Measurements from ENCODE around the gene NR3C2. TPM values are rescaled to one million over a fixed set of nuclear protein-coding genes. Genes with fewer than 3 reads are reported as not detected.

NR3C2 gene
- total and polyA plus RNA-seq, 2 of the 4 experiments (the other 2 are of a cell fraction) = 1.1 to 2.3 TPM

- no peak overlapping the region for H4K5ac ChIP-seq (ENCODE audit: low read depth, low read length)
- H2AK5ac ChIP-seq (ENCODE audit: low read depth, low read length) = no peak overlapping the region
- dilution Hi-C loops (cut with HindIII; ENCODE audit: low sequenced_read_pairs, unreplicated experiment) = no loop called here
- no peaks in the 10 kb centered on the region for H3K36me3 ChIP-seq (ENCODE audit: control insufficient read depth, insufficient read depth, low read length)
- CTCF ChIA-PET = interaction anchor here (0.7 kb wide), 1 partner anchor 30 kb away, joined by 5 read pairs; no protein-coding TSS in a partner anchor
- DNase-seq (no peak), ATAC-seq (ENCODE audit: low read depth) (no peak)
- no peak overlapping the region for H2AFZ ChIP-seq (replicated peaks; ENCODE audit: low read length, poor library complexity)
- no peaks in the 10 kb centered on the region for H3K9me3 ChIP-seq (ENCODE audit: control insufficient read depth, insufficient read depth, low read length)
- POLR2A ChIA-PET (ENCODE audit: unreplicated experiment) = no interaction called here
- H3K4me1 ChIP-seq (ENCODE audit: control insufficient read depth, insufficient read depth, low read length) = no peaks in the 10 kb centered on the region
- H3K18ac ChIP-seq (ENCODE audit: low read depth, low read length) = no peak overlapping the region
- no peak overlapping the region for H3K56ac ChIP-seq (ENCODE audit: extremely low read depth, insufficient read depth, low read length)
- WGBS, 2 experiments (ENCODE audit: extremely low coverage in 2 of 2, insufficient read length in 1 of 2) = no CpG with 5 or more reads among the region's 3 CpGs
- H3K9me1 ChIP-seq (ENCODE audit: insufficient read depth, low read length) = no peaks in the 10 kb centered on the region
- H4K20me1 ChIP-seq (ENCODE audit: insufficient read depth, low read length) = no peaks in the 10 kb centered on the region
- H3K27me3 ChIP-seq (ENCODE audit: control insufficient read depth, insufficient read depth, low read length) = no peaks in the 10 kb centered on the region
- no TSS peak for BruUV-seq (replicated peaks)
- no peak overlapping the region for H2BK120ac ChIP-seq (ENCODE audit: low read depth, low read length)
- no peak overlapping the region for H2AK9ac ChIP-seq (replicated peaks; ENCODE audit: low read depth, low read length, poor library complexity)
- H4K91ac ChIP-seq (ENCODE audit: insufficient read depth, low read depth, low read length) = no peak overlapping the region
- no peak overlapping the region for H3K14ac ChIP-seq (replicated peaks; ENCODE audit: low read depth, low read length)
- no peak for TF ChIP-seq CTCF (conservative IDR thresholded peaks at IDR 0.05; ENCODE audit: low read depth, low read length)
- TF ChIP-seq USF2 (IDR thresholded peaks at IDR 0.05; ENCODE audit: low read depth, low read length) = no peak
- TF ChIP-seq FOS (IDR thresholded peaks at IDR 0.05; ENCODE audit: low read depth, low read length) = no peak
- no peak for TF ChIP-seq CHD1 (IDR thresholded peaks at IDR 0.05; ENCODE audit: low read depth, low read length)
- TF ChIP-seq ELK1 (IDR thresholded peaks at IDR 0.05; ENCODE audit: borderline replicate concordance, low read depth, low read length) = no peak
- TF ChIP-seq POLR2A (IDR thresholded peaks at IDR 0.05; ENCODE audit: low read depth, low read length) = no peak
- no peak for TF ChIP-seq SMC3 (IDR thresholded peaks at IDR 0.05; ENCODE audit: low read depth, low read length)
- TF ChIP-seq CEBPB (IDR thresholded peaks at IDR 0.05; ENCODE audit: low read depth, low read length) = no peak
- TF ChIP-seq MAZ (IDR thresholded peaks at IDR 0.05; ENCODE audit: borderline replicate concordance, low read depth, low read length) = no peak
- no peak for TF ChIP-seq NFE2L2 (IDR thresholded peaks at IDR 0.05; ENCODE audit: low read depth, low read length)
- no peak for TF ChIP-seq MXI1 (IDR thresholded peaks at IDR 0.05; ENCODE audit: borderline replicate concordance, low read depth, low read length)
- no peak for TF ChIP-seq MAFK (IDR thresholded peaks at IDR 0.05; ENCODE audit: low read depth, low read length)
- no peak for TF ChIP-seq BHLHE40 (IDR thresholded peaks at IDR 0.05; ENCODE audit: low read depth, low read length)
- TF ChIP-seq RFX5 (IDR thresholded peaks at IDR 0.05; ENCODE audit: low read depth, low read length) = no peak
- TF ChIP-seq RAD21 (IDR thresholded peaks at IDR 0.05; ENCODE audit: low read length) = no peak
- TF ChIP-seq RCOR1 (IDR thresholded peaks at IDR 0.05; ENCODE audit: insufficient replicate concordance, low read length) = no peak
- H2BK20ac ChIP-seq (ENCODE audit: low read depth, low read length) = no peak overlapping the region
- no peak overlapping the region for H2BK15ac ChIP-seq (ENCODE audit: low read depth, low read length)
- no peak overlapping the region for H2BK5ac ChIP-seq (ENCODE audit: low read depth, low read length, poor library complexity, severe bottlenecking)
- in situ Hi-C loops (cut with MboI; ENCODE audit: low sequenced_read_pairs) = no loop called here
- no peak overlapping the region for H4K8ac ChIP-seq (ENCODE audit: low read depth in 2 of 2, low read length in 2 of 2)
- H3K23ac ChIP-seq (ENCODE audit: low read depth, low read length) = no peak overlapping the region
- H3K9ac ChIP-seq (ENCODE audit: low read depth, low read length) = no peak overlapping the region
- H3K27ac ChIP-seq (ENCODE audit: insufficient read depth, low read length) = no peak overlapping the region
- no peak overlapping the region for H3K4me3 ChIP-seq (ENCODE audit: insufficient read depth, low read depth, low read length)
- intact Hi-C loops (cut with micrococcal nuclease) = no loop called here
- no peak overlapping the region for H3K4ac ChIP-seq (ENCODE audit: low read depth, low read length)
- no peak overlapping the region for H3K4me2 ChIP-seq (ENCODE audit: low read depth, low read length)
- H3K79me1 ChIP-seq (ENCODE audit: low read depth in 1 of 2, low read length in 2 of 2) = no peaks in the 10 kb centered on the region
Measured at GRCh38 chr4:148205476-148205875, 236.7 kb downstream of the NR3C2 start.

All from IMR-90 (cell line).